Caco-2 (cell line): Measurements from ENCODE around the gene COL6A6. TPM values are rescaled to one million over a fixed set of nuclear protein-coding genes. Genes with fewer than 3 reads are reported as not detected.
A peak's percentile ranks its signal among the peaks of the same experiment; 100 is the strongest.

Source experiments
- Bru-seq: library from RNA; stranded (reverse); fragments of 400-500 nt; gene quantifications from one replicate; lab custom pipeline; 2021; lab: Mats Ljungman, UMichigan
- BruChase-seq, 2 experiments: library from RNA; stranded (reverse); fragments of 400-500 nt; gene quantifications; one replicate each; lab custom pipeline; 2021; lab: Mats Ljungman, UMichigan
- BruUV-seq: library from RNA; stranded (reverse); fragments of 400-500 nt; replicated peaks from 2 replicates; lab custom pipeline; 2021; lab: Mats Ljungman, UMichigan
- CTCF ChIA-PET: fragments of 300-600 bp; sonication (Branson Sonifier 250); formaldehyde crosslinking; loops from one replicate; lab custom pipeline; 2022; ENCODE audit warnings: antibody characterized with exemption; lab: Charles Lee
- POLR2A ChIA-PET: fragments of 300-600 bp; sonication (Branson Sonifier 250); formaldehyde crosslinking; loops from one replicate; lab custom pipeline; 2022; ENCODE audit warnings: antibody characterized with exemption; lab: Charles Lee
- DNase-seq, 2 experiments: peaks; one replicate each; pipeline versions ENCODE4 v3.0.0 to v3.0.0-alpha.2; 2020 to 2022
- H3K27me3 ChIP-seq: replicated peaks from 2 replicates; pipeline ENCODE4 v1.6.0; 2011; ENCODE audit warnings: low read length; ENCODE audit not compliant: control insufficient read depth, insufficient read depth
- H3K36me3 ChIP-seq: 2 replicates; pipeline ENCODE4 v1.5.1; 2011; ENCODE audit warnings: low read length; ENCODE audit not compliant: control insufficient read depth, insufficient read depth
- H3K4me1 ChIP-seq: fragments of 250-450 bp; sonication (Bioruptor Pico); 2 replicates; pipeline ENCODE4 v1.5.1; 2020; ENCODE audit warnings: mild to moderate bottlenecking
- H3K4me3 ChIP-seq: 2 replicates; pipeline ENCODE4 v1.5.1; 2011; ENCODE audit warnings: low read depth, mild to moderate bottlenecking, control low read depth, low read length
- H3K9me3 ChIP-seq: fragments of 250-450 bp; sonication (Bioruptor Pico); 2 replicates; pipeline ENCODE4 v1.5.1; 2020; ENCODE audit warnings: mild to moderate bottlenecking, moderate library complexity
- H3K27ac Mint-ChIP-seq: one replicate; pipeline ENCODE4 v1.8.0; 2022; ENCODE audit warnings: mixed read lengths; ENCODE audit not compliant: unreplicated experiment
- H3K27me3 Mint-ChIP-seq: one replicate; pipeline ENCODE4 v1.8.0; 2022; ENCODE audit warnings: mixed read lengths; ENCODE audit not compliant: insufficient read depth, unreplicated experiment
- H3K36me3 Mint-ChIP-seq: one replicate; pipeline ENCODE4 v1.8.0; 2022; ENCODE audit warnings: mild to moderate bottlenecking, mixed read lengths; ENCODE audit not compliant: insufficient read depth, unreplicated experiment
- H3K4me1 Mint-ChIP-seq: one replicate; pipeline ENCODE4 v1.8.0; 2022; ENCODE audit warnings: low read depth, mixed read lengths; ENCODE audit not compliant: unreplicated experiment
- H3K4me3 Mint-ChIP-seq: one replicate; pipeline ENCODE4 v1.8.0; 2022; ENCODE audit warnings: mild to moderate bottlenecking, moderate library complexity, mixed read lengths; ENCODE audit not compliant: unreplicated experiment
- H3K9me3 Mint-ChIP-seq: one replicate; pipeline ENCODE4 v1.8.0; 2022; ENCODE audit warnings: mixed read lengths; ENCODE audit not compliant: unreplicated experiment
- CTCF ChIP-seq, 2 experiments: fragments of 200-600 bp in 1 of 2; IDR thresholded peaks; 1 replicate in 1 of 2; 2 replicates in 1 of 2; pipeline versions ENCODE4 v1.5.1 to v1.8.0; 2011 to 2022; ENCODE audit warnings: antibody characterized with exemption in 1 of 2, control low read depth in 1 of 2, inconsistent platforms in 1 of 2, low read depth in 1 of 2, low read length in 1 of 2, mild to moderate bottlenecking in 1 of 2, moderate library complexity in 1 of 2; ENCODE audit not compliant: insufficient read depth in 1 of 2, severe bottlenecking in 1 of 2, unreplicated experiment in 1 of 2
- intact Hi-C: fragments of 100-400 bp; cut with micrococcal nuclease; formaldehyde crosslinking; loops from one replicate; pipeline ENCODE4 v1.10.0; 2022; ENCODE audit not compliant: unreplicated experiment
- long read RNA-seq: library from polyadenylated mRNA; stranded (forward); transcript quantifications from one replicate; pipeline ENCODE4 v2.0.0, GENCODE V29; 2022
- total RNA-seq: library from RNA; stranded (reverse); gene quantifications from 2 replicates; pipeline ENCODE4 v1.2.3, GENCODE V29; 2022

The COL6A6 gene
- total RNA-seq (not detected in 2 replicates), Bru-seq, nascent RNA (percentile 2 among the genes with signal in this experiment), BruChase-seq, experiment 1, labeled RNA remaining after a 2-hour chase (percentile 0 among the genes with signal in this experiment), BruChase-seq, experiment 2, labeled RNA remaining after a 6-hour chase (percentile 2 among the genes with signal in this experiment)
- long read RNA-seq, partial matches to known transcripts, result 0 of 1 reads
- long read RNA-seq, other reads (novel, unspliced or antisense), result 1 of 1 reads

- TF ChIP-seq CTCF (IDR thresholded peaks at IDR 0.05; ENCODE audit: insufficient read depth in 1 of 2, low read depth in 1 of 2, low read length in 1 of 2, severe bottlenecking in 1 of 2, unreplicated experiment in 1 of 2), result no peak
- Histone ChIP-seq H3K4me3 (no peak within 1 kb of the TSS), H3K4me1 (no peaks in the 10 kb centered on the region), H3K9me3 (no peaks in the 10 kb centered on the region), H3K27me3 (no peaks in the 10 kb centered on the region), H3K36me3 (no peaks in the 10 kb centered on the region)
- DNase-seq, result no peak
- BruUV-seq, result no TSS peak
- no peak within 1 kb of the TSS for H3K27ac Mint-ChIP-seq
- H3K4me3 Mint-ChIP-seq, result no peak within 1 kb of the TSS
- no peaks in the 10 kb centered on the region for H3K36me3 Mint-ChIP-seq
- no peaks in the 10 kb centered on the region for H3K9me3 Mint-ChIP-seq
- peaks cover 23% of the 10 kb centered on the region for H3K27me3 Mint-ChIP-seq
- intact Hi-C loops, result no loop called here
- no peaks in the 10 kb centered on the region for H3K4me1 Mint-ChIP-seq
- ChIA-PET POLR2A (no interaction called here), CTCF (no interaction called here)
Measured at GRCh38 chr3:130516645-130517512, at the start of gene COL6A6. Gene COL6A6 (plus strand): TSS chr3:130517177. CDS start chr3:130560365, 43,188 bp downstream.

GRCh38 chr3:130468311-130468710, 48.7 kb upstream of the COL6A6 start:
- Mint-ChIP-seq H3K9me3 (no peaks in the 10 kb centered on the region), H3K4me1 (no peaks in the 10 kb centered on the region), H3K4me3 (no peak overlapping the region), H3K27ac (no peak overlapping the region), H3K36me3 (no peaks in the 10 kb centered on the region), H3K27me3 (peaks cover 7% of the 10 kb centered on the region)
- no peak for TF ChIP-seq CTCF (IDR thresholded peaks at IDR 0.05; ENCODE audit: insufficient read depth in 1 of 2, low read depth in 1 of 2, low read length in 1 of 2, severe bottlenecking in 1 of 2, unreplicated experiment in 1 of 2)
- CTCF ChIA-PET, result interaction anchor here (0.6 kb wide), 1 partner anchor 1876 kb away, joined by 3 read pairs; no protein-coding TSS in a partner anchor
- Histone ChIP-seq H3K27me3 (no peaks in the 10 kb centered on the region), H3K9me3 (no peaks in the 10 kb centered on the region), H3K36me3 (no peaks in the 10 kb centered on the region), H3K4me3 (no peak overlapping the region), H3K4me1 (no peaks in the 10 kb centered on the region)
- BruUV-seq, result no TSS peak
- no peak for DNase-seq
- POLR2A ChIA-PET, result no interaction called here
- intact Hi-C loops, result no loop called here

GRCh38 chr3:130470126-130470525, 46.9 kb upstream of the COL6A6 start:
- Histone ChIP-seq H3K36me3 (no peaks in the 10 kb centered on the region), H3K9me3 (no peaks in the 10 kb centered on the region), H3K27me3 (no peaks in the 10 kb centered on the region), H3K4me1 (no peaks in the 10 kb centered on the region), H3K4me3 (no peak overlapping the region)
- peaks cover 7% of the 10 kb centered on the region for H3K9me3 Mint-ChIP-seq
- ChIA-PET CTCF (no interaction called here), POLR2A (no interaction called here)
- H3K4me3 Mint-ChIP-seq, result no peak overlapping the region
- no peak overlapping the region for H3K27ac Mint-ChIP-seq
- H3K4me1 Mint-ChIP-seq, result no peaks in the 10 kb centered on the region
- no peak for TF ChIP-seq CTCF (IDR thresholded peaks at IDR 0.05; ENCODE audit: insufficient read depth in 1 of 2, low read depth in 1 of 2, low read length in 1 of 2, severe bottlenecking in 1 of 2, unreplicated experiment in 1 of 2)
- BruUV-seq, result no TSS peak
- H3K27me3 Mint-ChIP-seq, result peaks cover 6% of the 10 kb centered on the region
- no peaks in the 10 kb centered on the region for H3K36me3 Mint-ChIP-seq
- intact Hi-C loops, result no loop called here
- DNase-seq, result no peak
